OCI-LY7 (cell line): ENCODE data around the gene TMX1.

ENCODE experiments used
- EZH2phosphoT487 ChIP-seq: fragments of 200-600 bp; sonication (generic); IDR thresholded peaks from 2 replicates; pipeline ENCODE4 v1.6.1; 2018; ENCODE audit warnings: low read depth, borderline replicate concordance, mild to moderate bottlenecking, mixed run types, antibody characterized with exemption, low read length, moderate library complexity, mixed read lengths
- TF ChIP-seq, protein P1 (sequence below): fragments of 200-600 bp; sonication (generic); conservative IDR thresholded peaks from 2 replicates; pipeline ENCODE4 v1.5.1; 2014; ENCODE audit warnings: mild to moderate bottlenecking, antibody characterized with exemption, low read length, moderate library complexity, mixed read lengths

DNA sequence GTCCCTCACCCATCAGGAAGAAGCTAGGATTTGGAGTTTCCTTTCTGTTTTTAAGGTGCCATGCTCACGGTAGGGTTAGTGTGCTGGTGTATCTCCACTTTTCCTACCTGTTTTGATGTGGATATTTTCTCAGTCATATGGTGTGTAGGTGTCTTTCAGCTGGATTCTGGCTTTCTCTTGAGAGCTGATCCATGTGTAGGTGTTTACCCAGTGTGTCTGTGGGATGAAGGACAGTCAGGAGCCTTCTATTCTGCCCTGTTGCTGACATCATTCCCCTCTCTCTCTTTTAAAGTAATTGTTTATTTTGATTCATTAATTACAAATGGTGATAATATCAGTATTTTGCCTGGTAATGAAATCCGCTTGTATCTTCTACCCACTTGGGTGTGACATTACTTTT, 22.8 kb downstream of the TMX1 start:
- TF ChIP-seq, protein P1, sequence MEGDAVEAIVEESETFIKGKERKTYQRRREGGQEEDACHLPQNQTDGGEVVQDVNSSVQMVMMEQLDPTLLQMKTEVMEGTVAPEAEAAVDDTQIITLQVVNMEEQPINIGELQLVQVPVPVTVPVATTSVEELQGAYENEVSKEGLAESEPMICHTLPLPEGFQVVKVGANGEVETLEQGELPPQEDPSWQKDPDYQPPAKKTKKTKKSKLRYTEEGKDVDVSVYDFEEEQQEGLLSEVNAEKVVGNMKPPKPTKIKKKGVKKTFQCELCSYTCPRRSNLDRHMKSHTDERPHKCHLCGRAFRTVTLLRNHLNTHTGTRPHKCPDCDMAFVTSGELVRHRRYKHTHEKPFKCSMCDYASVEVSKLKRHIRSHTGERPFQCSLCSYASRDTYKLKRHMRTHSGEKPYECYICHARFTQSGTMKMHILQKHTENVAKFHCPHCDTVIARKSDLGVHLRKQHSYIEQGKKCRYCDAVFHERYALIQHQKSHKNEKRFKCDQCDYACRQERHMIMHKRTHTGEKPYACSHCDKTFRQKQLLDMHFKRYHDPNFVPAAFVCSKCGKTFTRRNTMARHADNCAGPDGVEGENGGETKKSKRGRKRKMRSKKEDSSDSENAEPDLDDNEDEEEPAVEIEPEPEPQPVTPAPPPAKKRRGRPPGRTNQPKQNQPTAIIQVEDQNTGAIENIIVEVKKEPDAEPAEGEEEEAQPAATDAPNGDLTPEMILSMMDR, result no peak
- TF ChIP-seq EZH2phosphoT487, result no peak
